Upper lobe of right lung (tissue), 1 donor: Measurements from ENCODE around the gene TUBA8. TPM values are rescaled to one million over a fixed set of nuclear protein-coding genes. Genes with fewer than 3 reads are reported as not detected.

Source experiments
- ATAC-seq: fragments of 200-7000 bp; cut with Tn5 transposase; one replicate; pipeline ENCODE4 v1.9.1; 2020; ENCODE audit warnings: mild to moderate bottlenecking, moderate library complexity
- DNase-seq: peaks from one replicate; pipeline ENCODE4 v3.0.0-alpha.2; 2020
- H3K27ac ChIP-seq: fragments of 200-600 bp; one replicate; pipeline ENCODE4 v1.8.0; 2022
- H3K27me3 ChIP-seq: fragments of 200-600 bp; one replicate; pipeline ENCODE4 v1.8.0; 2022; ENCODE audit warnings: mild to moderate bottlenecking
- H3K36me3 ChIP-seq: fragments of 200-600 bp; one replicate; pipeline ENCODE4 v1.8.0; 2022
- H3K4me1 ChIP-seq: fragments of 200-600 bp; one replicate; pipeline ENCODE4 v1.8.0; 2022
- H3K4me3 ChIP-seq: fragments of 200-600 bp; one replicate; pipeline ENCODE4 v1.8.0; 2022; ENCODE audit warnings: mild to moderate bottlenecking
- H3K9me3 ChIP-seq: fragments of 200-600 bp; one replicate; pipeline ENCODE4 v1.8.0; 2022
- intact Hi-C: fragments of 100-400 bp; cut with DNase I; formaldehyde crosslinking; loops from one replicate; pipeline ENCODE4 v1.11.0; 2022
- total RNA-seq: library from RNA; stranded (reverse); fragmentation: NEBNext Ultra II Directional; extraction: Animal tissue kit (Norgen Biotek cat#: 25700); gene quantifications from one replicate; pipeline ENCODE4 v1.2.1, GENCODE V29; 2021
- TF ChIP-seq, protein P1 (sequence below): fragments of 200-600 bp; IDR thresholded peaks from one replicate; pipeline ENCODE4 v1.8.0; 2022; ENCODE audit warnings: antibody characterized with exemption
- donor health status: DM: no; HTN: yes; CAD: no; lungs with severe emphysema.

The TUBA8 gene
- total RNA-seq, 1 donor from 2014 or later: 1.7 TPM

DNA sequence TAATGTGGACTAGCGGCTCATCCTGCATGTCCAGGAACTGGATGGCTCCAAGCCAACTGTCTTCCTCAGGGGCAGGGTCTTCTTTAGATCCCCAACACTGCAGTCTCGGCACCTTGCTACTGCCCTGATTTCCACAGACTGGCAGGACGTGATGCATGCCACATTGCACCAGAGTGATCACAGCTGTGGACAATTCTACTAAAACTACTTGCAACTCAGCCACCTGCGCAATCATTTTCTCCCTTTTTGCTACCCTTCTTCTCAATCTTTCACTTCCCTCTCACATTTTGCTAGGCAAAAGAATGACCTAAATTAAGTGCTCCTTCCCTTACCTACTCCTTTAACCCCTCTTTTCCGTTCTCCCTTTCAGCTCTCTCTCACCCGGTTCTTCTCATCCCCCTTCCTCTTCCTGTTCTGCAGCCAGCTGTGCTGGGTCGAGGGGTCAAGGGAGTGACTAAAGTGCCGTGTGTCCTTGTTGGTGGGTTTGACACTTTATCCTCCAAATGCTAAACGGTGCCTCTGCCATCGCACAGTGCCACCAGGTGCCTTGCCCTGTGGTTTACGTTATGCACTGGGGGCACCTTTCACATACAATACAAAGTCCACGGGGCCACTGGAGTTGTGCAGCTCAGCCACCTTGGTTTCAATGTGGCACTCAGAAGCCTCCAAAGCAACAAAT, 44.3 kb upstream of the TUBA8 start:
- intact Hi-C loops: no loop called here
- Histone ChIP-seq H3K27me3 (peaks cover 17% of the 10 kb centered on the region), H3K4me3 (no peak overlapping the region), H3K36me3 (no peaks in the 10 kb centered on the region), H3K27ac (no peak overlapping the region), H3K4me1 (no peaks in the 10 kb centered on the region), H3K9me3 (no peaks in the 10 kb centered on the region)
- ATAC-seq (no peak), DNase-seq (peak; percentile 23)
- TF ChIP-seq, protein P1, sequence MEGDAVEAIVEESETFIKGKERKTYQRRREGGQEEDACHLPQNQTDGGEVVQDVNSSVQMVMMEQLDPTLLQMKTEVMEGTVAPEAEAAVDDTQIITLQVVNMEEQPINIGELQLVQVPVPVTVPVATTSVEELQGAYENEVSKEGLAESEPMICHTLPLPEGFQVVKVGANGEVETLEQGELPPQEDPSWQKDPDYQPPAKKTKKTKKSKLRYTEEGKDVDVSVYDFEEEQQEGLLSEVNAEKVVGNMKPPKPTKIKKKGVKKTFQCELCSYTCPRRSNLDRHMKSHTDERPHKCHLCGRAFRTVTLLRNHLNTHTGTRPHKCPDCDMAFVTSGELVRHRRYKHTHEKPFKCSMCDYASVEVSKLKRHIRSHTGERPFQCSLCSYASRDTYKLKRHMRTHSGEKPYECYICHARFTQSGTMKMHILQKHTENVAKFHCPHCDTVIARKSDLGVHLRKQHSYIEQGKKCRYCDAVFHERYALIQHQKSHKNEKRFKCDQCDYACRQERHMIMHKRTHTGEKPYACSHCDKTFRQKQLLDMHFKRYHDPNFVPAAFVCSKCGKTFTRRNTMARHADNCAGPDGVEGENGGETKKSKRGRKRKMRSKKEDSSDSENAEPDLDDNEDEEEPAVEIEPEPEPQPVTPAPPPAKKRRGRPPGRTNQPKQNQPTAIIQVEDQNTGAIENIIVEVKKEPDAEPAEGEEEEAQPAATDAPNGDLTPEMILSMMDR: no peak

DNA sequence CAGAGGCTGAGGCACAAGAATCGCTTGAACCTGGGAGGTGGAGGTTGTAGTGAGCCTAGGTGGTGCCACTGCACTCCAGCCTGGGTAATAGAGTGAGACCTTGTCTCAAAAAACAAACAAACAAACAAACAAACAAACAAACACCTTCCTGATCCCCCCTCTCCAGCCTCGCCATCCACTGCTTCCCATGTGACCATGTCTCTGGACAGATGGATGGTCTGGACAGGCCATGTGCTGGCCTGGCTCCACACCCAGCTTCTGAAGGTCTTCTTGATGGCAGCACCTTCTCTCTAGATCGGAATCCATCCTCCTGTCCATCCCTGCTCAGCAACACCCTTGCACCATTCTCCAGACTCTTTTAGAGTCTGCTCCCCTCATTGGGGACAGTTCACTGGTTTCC, 43.5 kb upstream of the TUBA8 start:
- no peak for ATAC-seq
- H3K27ac ChIP-seq: no peak overlapping the region
- TF ChIP-seq, protein P1: no peak

DNA sequence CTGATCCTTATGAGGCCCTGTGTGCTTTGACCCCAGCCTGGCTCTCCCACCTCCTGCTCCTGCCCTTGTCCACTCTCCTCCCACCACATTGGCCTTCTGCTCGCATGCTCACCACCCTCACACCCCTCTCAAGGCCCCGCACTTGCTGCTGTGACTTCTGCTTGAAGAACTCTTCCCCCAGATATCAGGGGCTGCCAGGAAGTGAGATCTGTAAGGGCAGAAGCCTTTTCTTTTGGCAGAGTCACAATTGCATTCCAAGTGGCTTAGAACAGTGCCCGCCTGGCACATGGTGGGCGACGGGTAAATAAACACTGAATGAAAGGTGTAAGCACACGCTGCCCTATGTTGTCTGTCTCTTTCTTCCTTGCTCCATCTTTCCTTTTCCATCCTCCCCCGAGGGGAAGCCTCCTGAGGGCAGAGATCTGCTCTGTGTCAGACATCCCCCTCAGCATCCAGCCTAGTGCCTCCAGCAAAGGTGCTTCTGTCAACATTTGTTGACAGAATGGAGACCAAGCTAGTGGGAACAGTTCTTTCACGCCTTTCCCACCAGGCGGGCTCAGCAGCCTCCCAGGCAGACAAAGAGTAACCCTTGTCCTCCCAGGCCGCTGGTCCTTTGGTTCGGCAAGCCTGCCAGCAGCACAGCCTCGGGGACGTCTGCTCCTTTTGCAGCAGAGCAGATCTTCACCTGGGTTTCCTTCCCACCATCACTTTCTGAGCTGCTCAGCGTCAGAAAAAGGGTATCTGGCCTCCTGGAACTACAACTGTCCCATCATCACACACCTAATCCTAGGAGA, 42.9 kb upstream of the TUBA8 start:
- Histone ChIP-seq H3K4me1 (no peaks in the 10 kb centered on the region), H3K27ac (no peak overlapping the region), H3K36me3 (no peaks in the 10 kb centered on the region), H3K4me3 (no peak overlapping the region), H3K27me3 (peaks cover 17% of the 10 kb centered on the region), H3K9me3 (no peaks in the 10 kb centered on the region)
- TF ChIP-seq, protein P1: no peak
- DNase-seq (peak; percentile 47), ATAC-seq (no peak)
- intact Hi-C loops: no loop called here

More for the DNA sequence above, 43.5 kb upstream of the TUBA8 start:
- DNase-seq: no peak
- no peaks in the 10 kb centered on the region for H3K36me3 ChIP-seq
- intact Hi-C loops: no loop called here
- H3K27me3 ChIP-seq: peaks cover 17% of the 10 kb centered on the region
- no peaks in the 10 kb centered on the region for H3K9me3 ChIP-seq
- no peak overlapping the region for H3K4me3 ChIP-seq
- H3K4me1 ChIP-seq: no peaks in the 10 kb centered on the region

DNA sequence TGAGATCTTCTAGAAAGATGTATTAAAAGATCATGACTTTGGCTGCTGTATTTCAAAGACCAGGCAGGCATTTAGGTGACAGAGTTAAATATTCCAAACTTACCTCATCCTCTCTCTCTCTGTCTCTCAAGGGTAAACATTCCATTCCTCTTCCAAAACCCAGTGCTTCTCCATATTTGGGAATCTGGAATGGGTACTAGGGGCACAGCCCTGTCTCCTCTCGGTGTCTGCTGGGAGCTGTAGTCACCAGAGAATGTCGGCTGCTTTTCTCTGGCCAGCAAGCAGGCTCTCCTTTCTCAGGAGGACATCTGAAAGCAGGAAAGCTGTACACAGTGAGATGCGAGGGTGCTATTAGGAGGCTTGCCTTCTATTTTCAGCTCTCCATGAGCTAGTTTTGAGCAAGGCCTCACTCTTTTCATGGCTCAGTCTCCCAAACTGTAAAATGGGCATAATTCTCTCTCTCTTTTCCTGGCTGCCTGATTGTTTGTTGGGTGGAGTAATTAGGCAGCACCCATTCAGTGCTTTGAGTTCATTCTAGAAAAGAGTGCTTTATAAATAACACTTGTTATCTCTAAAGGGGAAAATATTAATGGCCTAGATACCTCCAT, 42.1 kb upstream of the TUBA8 start:
- no peak overlapping the region for H3K4me3 ChIP-seq
- H3K27ac ChIP-seq: no peak overlapping the region
- intact Hi-C loops: no loop called here

DNA sequence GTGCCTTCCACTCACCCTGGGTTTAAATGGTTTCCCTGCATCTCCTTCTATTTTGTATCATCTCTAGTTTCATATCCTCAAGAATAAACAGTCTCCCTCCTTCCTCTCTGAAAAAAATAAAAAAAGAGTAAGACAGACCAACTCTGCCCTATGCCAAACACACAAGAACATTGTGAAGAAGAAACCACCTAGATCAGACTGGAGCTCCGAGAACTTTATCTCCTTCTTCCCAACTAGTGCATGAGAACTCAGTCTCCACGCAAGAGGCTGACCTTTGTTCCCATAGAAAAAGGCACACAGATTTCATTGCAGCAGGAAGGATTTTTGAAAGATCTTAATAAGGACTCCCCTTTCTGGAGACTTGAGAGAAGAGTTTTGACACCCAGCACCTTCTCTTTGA, 41.6 kb upstream of the TUBA8 start:
- DNase-seq (peak; percentile 0), ATAC-seq (no peak)
- Histone ChIP-seq H3K27ac (no peak overlapping the region), H3K4me1 (no peaks in the 10 kb centered on the region), H3K9me3 (no peaks in the 10 kb centered on the region), H3K27me3 (peaks cover 17% of the 10 kb centered on the region), H3K36me3 (no peaks in the 10 kb centered on the region), H3K4me3 (no peak overlapping the region)
- intact Hi-C loops: no loop called here
- TF ChIP-seq, protein P1: no peak

More for the DNA sequence above, 42.1 kb upstream of the TUBA8 start:
- Histone ChIP-seq H3K4me1 (no peaks in the 10 kb centered on the region), H3K27me3 (peaks cover 17% of the 10 kb centered on the region), H3K9me3 (no peaks in the 10 kb centered on the region), H3K36me3 (no peaks in the 10 kb centered on the region)
- TF ChIP-seq, protein P1: no peak
- no peak for ATAC-seq
- peak; percentile 10 for DNase-seq
